Left lobe of liver (tissue), 2 donors: ENCODE measurements around the gene FAM131A. TPM values are rescaled to one million over a fixed set of nuclear protein-coding genes. Genes with fewer than 3 reads are reported as not detected.
A peak's percentile ranks its signal among the peaks of the same experiment; 100 is the strongest.

ENCODE experiments used
- ATAC-seq: fragments of 200-7000 bp; cut with Tn5 transposase; one replicate; pipeline ENCODE4 v1.9.1; 2020; ENCODE audit warnings: mild to moderate bottlenecking, moderate library complexity
- DNase-seq: peaks from one replicate; pipeline ENCODE4 v3.0.0-alpha.2; 2020; ENCODE audit warnings: low spot score
- total RNA-seq: library from RNA; stranded (reverse); gene quantifications from one replicate; pipeline ENCODE4 v1.2.1, GENCODE V29; 2021
- donor health status: DM: no; HTN: no; CAD: no; lungs with moderate emphysema.
- donor health status: DM: no; HTN: yes; CAD: no.

The FAM131A gene, protein sequence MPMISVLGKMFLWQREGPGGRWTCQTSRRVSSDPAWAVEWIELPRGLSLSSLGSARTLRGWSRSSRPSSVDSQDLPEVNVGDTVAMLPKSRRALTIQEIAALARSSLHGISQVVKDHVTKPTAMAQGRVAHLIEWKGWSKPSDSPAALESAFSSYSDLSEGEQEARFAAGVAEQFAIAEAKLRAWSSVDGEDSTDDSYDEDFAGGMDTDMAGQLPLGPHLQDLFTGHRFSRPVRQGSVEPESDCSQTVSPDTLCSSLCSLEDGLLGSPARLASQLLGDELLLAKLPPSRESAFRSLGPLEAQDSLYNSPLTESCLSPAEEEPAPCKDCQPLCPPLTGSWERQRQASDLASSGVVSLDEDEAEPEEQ
- 2.5 TPM for total RNA-seq

DNA sequence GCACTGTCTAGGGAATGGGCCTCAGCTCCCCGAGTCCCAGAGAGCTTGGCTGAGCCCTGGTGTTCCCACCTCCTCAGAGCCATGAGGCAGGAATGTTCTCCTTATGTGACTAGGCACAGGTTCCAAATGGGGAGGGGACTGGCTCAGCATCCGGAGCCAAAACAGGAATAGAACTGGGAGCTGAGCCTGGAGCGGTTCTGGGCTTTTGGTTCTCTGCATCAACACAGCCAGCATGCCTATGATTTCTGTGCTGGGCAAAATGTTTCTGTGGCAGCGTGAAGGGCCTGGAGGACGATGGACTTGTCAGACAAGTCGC, at the start of gene FAM131A:
Gene FAM131A (plus strand): TSS at position 202 of the 316 bp plus-strand sequence. CDS start 31 bp downstream, at position 233.
- no peak for ATAC-seq
- DNase-seq, result no peak

DNA sequence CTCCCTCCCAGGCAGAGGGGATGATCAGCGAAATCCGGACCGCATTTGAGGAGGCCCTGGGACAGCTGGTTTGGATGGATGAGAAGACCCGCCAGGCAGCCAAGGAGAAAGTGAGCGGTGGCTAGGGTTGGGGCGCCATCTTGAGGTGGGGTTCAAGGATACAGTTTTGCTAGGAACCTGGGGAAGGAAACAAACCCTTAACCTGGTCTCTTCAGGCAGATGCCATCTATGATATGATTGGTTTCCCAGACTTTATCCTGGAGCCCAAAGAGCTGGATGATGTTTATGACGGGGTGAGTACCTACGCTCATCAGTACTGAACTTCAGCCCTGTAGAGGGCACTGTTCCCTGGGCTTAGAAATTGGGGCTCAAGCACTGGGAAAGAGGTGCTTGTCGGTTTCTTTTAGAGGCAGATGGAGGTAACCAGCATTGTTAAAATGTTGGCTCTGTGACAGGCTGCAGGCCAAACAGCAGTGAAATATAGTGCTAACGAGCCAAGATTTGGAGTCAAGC, 47.9 kb upstream of the FAM131A start:
- ATAC-seq (peak; percentile 86), DNase-seq (peak; percentile 61)

DNA sequence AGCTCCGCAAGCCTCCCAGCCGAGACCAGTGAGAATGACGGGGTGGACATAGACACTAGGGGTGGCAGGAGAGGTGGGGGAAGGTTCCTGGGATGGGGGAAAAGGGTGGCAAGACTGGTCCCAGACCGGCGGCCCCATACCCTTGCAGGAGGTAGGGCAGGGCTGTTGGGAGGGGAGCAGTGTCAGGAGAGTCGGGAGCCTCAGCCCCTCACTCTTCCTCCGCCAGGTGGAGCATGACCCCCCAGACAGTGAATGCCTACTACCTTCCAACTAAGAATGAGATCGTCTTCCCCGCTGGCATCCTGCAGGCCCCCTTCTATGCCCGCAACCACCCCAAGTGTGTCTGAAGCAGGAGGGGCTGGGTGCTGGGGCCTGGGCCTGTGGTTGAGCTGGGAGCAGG, 47.1 kb upstream of the FAM131A start:
- DNase-seq (no peak), ATAC-seq (no peak)

DNA sequence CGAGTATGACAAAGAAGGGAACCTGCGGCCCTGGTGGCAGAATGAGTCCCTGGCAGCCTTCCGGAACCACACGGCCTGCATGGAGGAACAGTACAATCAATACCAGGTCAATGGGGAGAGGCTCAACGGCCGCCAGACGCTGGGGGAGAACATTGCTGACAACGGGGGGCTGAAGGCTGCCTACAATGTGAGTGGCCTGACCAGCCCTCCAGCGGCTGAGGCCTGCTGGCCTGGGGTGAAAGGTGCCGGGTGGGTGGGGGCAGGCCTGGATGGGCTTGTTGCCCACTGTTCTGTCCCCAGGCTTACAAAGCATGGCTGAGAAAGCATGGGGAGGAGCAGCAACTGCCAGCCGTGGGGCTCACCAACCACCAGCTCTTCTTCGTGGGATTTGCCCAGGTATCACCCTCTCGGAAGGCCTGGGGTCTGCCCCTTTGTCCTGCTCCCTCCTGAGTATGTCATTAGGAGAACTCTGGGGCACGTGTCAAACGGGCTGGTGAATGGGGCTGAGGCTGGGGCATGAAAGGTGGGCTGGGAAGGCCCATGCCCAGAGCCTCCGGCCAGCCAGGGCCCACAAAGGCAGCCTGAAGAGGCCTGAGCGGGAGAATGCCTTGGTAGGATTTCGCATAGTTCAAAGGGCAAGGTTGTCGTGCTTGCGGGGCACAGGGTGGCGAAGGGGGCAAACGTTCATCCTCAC, 46.2 kb upstream of the FAM131A start:
- ATAC-seq (no peak), DNase-seq (no peak)

DNA sequence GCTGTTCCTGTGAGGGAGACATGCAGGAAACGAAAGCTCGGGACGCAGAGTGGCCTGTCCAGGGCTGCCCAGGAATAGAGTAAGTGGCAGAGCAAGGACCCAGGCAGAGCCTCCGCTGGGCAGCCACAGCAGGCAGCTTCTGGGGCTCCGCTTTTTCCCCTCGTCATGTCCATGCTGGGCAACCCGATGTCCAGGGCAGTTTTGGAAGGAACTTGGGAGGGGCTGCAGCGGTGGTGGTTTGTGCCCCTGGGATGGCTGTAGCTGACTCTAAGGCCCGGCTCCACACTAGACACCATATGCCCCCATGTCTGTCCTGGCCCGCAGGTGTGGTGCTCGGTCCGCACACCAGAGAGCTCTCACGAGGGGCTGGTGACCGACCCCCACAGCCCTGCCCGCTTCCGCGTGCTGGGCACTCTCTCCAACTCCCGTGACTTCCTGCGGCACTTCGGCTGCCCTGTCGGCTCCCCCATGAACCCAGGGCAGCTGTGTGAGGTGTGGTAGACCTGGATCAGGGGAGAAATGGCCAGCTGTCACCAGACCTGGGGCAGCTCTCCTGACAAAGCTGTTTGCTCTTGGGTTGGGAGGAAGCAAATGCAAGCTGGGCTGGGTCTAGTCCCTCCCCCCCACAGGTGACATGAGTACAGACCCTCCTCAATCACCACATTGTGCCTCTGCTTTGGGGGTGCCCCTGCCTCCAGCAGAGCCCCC, 45.5 kb upstream of the FAM131A start:
- no peak for DNase-seq

DNA sequence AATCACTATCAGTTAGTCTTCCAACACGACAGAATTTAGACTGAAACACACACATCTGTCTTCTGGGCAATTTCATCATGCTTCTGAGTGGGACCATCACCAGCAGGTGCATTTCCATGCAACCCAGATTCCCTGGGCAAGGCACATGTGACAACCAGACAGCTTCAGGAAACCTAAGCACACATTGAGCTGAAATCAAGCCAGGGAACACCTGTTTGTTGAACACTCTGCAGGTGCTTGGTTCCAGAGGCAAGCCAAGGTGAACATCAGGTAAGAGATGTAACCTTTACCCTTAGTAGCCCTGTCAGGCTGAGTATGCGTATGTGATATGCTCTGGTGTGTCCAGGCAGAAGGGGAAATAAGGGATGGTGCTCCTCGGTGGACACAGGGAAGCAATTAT, 41.6 kb upstream of the FAM131A start:
- DNase-seq, result no peak
- no peak for ATAC-seq

More for the DNA sequence above, 45.5 kb upstream of the FAM131A start:
- no peak for ATAC-seq

DNA sequence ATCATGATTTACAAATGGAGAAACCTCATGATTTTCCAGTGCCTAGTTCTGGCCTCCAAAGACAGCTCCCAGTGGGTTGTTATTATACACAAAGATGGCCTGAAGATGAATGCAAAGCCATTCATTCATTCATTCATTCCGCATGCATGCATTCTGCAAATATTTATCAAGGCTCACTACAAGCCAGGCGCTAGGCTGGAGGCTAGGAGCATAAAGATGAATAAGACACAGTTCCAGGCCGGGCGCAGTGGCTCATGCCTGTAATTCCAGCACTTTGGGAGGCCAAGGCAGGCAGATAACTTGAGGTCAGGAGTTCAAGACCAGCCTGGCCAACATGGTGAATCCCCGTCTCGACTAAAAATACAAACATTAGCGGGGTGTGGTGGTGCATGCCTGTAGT, 40.8 kb upstream of the FAM131A start:
- no peak for DNase-seq
- ATAC-seq, result no peak

DNA sequence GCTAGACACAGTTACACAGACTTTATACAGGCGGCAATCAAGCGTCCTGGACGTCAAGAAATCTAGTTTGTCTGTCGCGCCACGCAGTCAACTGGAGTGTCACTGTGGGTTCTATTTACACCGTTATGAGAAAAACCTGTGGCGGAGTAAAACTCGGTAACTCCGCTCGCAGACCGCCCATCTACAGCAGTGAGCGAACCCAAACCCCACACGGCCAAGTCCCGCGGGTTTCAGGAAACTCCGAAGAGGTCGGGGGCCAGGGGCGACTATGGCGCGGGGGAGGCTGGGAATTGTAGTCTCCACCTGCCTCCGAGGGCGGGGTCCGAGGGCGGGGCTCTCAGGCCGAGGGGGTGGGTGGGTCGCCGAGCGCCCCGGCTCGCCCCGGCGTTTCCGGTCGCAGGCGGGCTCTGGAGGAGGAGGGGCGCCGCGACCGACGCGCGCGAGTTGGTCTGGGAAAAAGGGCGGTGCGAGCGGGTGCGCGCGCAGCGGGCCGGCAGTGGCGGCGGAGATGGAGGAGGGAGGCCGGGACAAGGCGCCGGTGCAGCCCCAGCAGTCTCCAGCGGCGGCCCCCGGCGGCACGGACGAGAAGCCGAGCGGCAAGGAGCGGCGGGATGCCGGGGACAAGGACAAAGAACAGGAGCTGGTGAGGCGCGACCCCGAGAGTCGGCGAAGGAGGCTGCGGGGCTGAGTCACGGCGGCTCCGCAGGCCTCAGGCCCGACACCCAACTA, 38.5 kb upstream of the FAM131A start, which contains the start of gene PSMD2:
Gene PSMD2 (plus strand): TSS at position 483 of the 729 bp plus-strand sequence. CDS start 26 bp downstream, at position 509.
- DNase-seq (peak; percentile 98), ATAC-seq (peak; percentile 98)

DNA sequence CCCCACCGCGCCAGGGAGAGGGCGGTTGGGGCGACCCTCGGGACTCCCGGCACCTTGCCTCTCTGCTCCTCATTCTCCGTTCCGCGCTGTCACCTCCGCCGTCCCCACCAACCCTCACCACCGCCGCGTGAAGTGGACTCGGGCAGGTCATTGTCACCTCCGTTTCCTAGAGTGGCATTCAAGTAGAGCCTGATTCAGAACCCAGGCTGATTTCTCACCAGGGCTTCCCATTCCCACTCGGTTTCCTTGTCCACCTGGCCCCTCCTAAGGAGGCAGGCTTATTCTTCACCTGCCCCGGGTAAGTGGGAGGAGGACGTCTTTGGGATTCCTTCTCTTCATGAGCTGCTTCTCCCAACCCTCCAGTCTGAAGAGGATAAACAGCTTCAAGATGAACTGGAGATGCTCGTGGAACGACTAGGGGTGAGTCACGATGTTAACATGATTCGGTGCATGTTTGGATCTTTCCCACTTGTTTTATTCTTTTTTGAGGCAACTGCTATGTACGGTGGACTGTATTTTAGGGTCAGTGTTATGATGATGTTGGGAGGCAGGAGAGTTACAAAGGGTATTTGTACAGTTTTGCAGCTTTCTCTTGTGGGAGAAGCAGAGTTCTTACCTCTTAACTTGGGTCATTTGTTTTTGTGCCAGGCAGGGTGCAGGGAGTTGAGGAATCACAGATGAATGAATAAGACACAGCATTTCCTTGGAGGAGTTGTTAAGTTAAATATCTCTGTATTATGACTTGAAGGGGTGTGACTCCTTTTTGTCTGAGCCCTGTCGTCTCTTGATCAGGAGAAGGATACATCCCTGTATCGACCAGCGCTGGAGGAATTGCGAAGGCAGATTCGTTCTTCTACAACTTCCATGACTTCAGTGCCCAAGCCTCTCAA, 37.7 kb upstream of the FAM131A start:
- ATAC-seq (no peak), DNase-seq (no peak)

DNA sequence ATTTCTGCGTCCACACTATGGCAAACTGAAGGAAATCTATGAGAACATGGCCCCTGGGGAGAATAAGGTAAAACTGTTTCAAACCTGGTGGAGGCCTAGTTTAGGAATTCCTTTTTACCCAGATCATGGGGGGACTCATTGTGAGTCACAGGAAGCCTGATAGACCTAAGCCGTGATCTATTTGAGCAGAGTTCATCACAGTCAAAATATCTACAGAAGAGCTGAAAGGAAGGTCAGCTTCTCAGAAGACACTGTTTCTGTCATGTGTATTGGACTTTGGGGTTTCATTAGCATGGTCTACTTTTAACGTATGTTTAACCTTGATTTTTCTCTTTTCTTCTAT, 37.1 kb upstream of the FAM131A start:
- ATAC-seq, result no peak
- no peak for DNase-seq

DNA sequence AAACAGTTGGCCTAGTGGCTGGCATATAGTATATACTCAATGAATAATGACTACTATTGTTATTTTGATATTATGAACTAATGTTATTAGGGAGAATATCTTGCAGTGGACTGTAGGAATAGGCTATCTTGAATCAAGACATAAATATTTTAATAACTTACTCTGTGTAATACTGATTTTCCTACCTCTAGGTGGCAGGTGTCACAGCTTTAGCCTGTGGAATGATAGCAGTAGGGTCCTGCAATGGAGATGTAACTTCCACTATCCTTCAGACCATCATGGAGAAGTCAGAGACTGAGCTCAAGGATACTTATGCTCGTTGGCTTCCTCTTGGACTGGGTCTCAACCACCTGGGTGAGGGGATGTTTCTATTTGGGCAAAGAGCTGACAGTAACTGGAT, 31.8 kb upstream of the FAM131A start:
- DNase-seq (no peak), ATAC-seq (peak; percentile 62)

DNA sequence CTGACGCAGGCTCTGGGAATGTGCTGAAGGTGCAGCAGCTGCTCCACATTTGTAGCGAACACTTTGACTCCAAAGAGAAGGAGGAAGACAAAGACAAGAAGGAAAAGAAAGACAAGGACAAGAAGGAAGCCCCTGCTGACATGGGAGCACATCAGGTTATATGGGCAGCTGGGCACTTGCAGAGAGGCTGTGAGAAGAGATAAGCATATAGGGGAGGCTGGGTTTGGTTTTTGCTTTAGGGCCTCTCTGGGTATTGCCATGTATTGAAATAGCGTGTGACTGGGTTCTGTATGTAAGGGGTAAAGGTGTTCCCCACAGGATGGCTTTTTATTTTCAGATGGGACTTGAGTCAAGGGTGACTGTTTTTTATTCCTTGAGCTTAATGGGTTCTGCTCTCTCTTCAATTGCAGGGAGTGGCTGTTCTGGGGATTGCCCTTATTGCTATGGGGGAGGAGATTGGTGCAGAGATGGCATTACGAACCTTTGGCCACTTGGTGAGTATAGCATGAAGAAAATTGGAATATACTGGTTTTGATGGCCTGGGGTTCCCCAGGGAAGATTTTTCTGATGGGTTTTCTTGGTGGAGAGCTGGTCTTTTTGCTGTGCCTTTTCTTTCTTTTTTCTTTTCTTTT, 30.9 kb upstream of the FAM131A start:
- ATAC-seq, result no peak

DNA sequence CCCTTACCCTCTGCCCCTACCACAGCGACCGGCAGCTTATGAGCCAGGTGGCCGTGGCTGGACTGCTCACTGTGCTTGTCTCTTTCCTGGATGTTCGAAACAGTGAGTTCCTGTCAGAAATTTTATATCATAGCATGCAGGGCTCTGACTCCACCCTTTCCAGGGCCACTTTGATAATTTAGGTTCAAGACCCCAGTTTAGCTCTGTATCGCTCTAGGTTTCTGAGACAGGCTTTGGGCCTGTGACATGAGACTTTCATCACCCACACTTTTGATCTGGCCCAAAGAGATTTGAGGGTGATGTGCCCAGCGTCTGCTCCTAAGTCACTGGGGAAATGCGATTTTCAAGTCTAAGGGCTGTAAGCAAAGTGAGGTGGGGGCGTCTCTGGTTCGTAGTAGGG, 29.5 kb upstream of the FAM131A start:
- no peak for DNase-seq
- ATAC-seq, result no peak

More for the DNA sequence above, 30.9 kb upstream of the FAM131A start:
- no peak for DNase-seq

DNA sequence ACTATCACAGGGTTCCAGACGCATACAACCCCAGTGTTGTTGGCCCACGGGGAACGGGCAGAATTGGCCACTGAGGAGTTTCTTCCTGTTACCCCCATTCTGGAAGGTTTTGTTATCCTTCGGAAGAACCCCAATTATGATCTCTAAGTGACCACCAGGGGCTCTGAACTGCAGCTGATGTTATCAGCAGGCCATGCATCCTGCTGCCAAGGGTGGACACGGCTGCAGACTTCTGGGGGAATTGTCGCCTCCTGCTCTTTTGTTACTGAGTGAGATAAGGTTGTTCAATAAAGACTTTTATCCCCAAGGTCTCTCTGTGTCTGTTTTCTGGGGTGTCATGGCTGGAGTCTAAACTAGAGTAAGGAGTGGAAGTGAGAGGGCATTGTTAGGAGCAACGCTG, 28.7 kb upstream of the FAM131A start:
- no peak for ATAC-seq
- no peak for DNase-seq

DNA sequence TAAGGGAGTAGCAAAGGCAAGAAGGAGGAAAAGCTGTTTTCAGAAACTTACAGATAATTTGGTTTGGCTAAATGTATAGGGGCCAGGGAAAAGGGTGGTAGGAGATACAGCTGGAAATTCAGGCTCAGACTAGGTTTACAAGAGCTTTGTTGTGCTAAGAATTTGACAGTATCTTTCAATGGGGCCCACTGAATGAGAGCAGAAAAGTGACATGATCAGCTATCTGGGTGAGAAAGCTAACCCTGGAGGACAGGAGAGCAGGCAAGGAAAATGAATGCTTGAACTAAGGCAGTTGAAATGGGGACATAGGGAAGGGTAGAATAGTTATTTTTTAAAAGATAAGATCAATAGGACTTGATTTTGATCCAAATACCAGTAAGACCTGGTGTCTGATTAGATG, 25.8 kb upstream of the FAM131A start:
- DNase-seq (no peak), ATAC-seq (no peak)

DNA sequence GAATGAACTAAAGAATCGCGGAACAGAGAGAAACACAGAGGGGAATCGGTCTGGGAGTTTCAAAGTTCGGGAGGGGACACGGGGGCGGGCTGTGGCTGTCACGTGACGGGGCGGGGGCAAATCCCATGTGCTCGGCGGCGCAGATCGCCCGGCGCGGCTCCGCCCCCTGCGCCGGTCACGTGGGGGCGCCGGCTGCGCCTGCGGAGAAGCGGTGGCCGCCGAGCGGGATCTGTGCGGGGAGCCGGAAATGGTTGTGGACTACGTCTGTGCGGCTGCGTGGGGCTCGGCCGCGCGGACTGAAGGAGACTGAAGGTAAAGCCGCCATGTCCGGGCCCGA, 23.1 kb upstream of the FAM131A start, which contains the start of gene EIF4G1:
Gene EIF4G1 (plus strand): TSS at position 244 of the 337 bp plus-strand sequence. CDS start 1,191 bp downstream, outside the sequence.
- ATAC-seq (peak; percentile 74), DNase-seq (peak; percentile 96)

DNA sequence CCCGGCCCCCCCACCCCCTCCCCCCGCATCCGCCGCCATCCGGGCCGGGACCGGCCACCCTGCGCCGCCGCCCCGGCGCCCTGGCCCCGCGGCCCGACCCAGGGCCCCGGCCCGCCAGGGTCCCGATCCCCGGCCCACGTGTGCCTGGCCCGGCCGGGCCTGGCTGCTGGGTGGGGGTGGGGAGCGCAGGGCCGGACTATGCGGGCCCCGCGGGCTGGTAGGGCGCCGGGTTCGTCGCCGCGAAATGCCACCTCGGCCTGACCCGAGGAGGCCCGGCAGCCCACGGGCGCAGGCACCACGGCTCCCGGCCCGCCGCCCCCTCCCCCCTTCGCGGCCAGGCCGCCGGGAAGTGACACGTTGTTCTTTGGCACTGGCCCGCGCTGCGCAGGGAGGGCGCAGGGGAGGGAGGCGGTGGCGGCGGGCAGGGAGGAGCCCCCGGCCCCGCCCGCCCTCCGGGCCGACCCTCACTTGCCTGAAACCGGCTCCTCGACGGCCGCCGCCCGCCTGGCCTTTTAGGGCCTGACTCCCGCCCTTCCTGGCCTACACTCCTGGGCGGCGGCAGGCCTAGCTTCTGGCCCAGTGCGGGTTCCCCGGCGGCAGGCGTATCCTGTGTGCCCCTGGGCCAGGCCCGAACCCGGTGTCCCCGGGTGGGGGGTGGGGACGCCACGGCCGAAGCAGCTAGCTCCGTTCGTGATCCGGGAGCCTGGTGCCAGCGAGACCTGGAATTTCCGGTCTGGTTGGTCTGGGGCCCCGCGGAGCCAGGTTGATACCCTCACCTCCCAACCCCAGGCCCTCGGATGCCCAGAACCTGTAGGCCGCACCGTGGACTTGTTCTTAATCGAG, 22.5 kb upstream of the FAM131A start:
- DNase-seq (peak; percentile 91), ATAC-seq (peak; percentile 72)

DNA sequence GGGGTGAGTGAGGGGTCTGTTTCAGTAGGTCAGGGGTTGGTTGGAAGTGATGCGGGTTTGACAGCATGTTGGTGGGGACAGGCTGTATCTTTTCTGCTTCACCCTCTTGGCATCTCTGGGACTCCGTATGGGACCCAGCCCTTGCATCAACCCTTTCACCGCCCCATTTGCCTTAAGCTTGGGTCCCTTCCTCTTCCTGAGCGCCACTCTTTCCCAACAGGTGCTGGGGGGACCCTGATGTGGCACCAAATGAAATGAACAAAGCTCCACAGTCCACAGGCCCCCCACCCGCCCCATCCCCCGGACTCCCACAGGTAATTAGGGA, 21.9 kb upstream of the FAM131A start:
- DNase-seq, result no peak
- ATAC-seq, result peak; percentile 1
